Measurements from ENCODE around the gene LIMS2.
A peak's percentile ranks its signal among the peaks of the same experiment; 100 is the strongest.

Gene LIMS2

DNA sequence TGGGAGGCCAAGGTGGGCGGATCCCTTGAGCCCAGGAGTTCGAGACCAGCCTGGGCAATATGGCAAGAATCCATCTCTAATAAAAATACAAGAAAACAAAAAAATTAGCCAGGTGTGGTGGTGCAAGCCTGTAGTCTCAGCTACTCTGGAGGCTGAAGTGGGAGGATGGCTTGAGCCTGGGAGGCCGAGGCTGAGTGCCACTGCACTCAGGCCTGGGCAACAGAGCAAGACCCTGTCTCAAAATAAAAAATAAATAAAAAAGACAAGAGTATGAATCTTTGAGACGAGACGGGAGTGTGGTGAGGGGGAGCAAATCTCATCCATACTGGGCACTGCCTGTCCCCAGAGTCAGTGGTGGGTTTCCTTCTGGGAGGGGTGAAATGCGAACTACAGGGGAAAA, 17.2 kb downstream of the LIMS2 start:
- DNase-seq: no peak

DNA sequence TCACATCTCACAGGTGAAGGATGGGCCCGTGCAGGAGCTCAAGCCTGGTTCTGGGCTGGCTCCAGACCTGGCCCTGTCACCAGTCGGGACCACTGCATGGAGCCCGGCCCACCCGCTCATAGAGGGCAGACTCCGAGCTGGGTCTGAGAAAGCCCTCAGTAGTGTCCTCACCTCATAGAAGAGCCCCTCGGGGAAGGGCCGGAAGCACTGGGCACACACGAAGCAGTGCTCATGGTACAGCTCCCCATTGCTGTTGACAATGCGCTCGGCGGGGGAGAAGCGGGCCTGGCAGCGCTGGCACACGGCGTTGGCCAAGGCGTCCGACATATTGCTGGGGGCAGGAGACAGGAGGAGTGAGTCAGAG, 18.1 kb downstream of the LIMS2 start:
- DNase-seq: no peak

DNA sequence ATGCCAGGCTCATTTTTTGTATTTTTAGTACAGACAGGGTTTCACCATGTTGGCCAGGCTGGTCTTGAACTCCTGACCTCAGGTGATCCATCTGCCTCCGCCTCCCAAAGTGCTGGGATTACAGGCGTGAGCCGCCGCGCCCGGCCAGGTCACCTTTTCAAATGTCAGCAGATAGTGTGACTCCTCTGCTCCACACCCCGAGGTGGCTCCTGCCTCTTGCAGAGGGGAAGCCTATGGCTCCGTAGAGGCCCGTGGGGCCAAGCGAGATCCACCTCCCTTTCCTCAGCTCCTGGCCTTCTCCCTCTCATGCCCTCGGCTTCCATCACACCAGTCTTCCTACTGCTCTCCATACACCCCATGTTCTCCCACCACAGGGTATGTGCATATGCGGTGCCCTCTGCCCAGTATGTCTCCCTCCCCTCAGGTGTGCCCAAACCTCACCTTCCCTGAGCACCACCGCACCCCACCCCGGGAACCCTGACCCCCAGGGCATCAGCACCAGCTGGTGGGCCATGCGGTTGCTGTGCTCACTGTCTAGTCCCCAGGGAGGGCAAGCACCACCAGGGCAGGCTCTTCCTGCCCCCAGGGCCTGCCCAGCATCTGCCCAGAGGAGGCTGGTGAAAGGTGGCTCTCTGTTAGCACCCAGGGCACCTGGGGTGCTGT, 18.6 kb downstream of the LIMS2 start:
- DNase-seq: no peak

DNA sequence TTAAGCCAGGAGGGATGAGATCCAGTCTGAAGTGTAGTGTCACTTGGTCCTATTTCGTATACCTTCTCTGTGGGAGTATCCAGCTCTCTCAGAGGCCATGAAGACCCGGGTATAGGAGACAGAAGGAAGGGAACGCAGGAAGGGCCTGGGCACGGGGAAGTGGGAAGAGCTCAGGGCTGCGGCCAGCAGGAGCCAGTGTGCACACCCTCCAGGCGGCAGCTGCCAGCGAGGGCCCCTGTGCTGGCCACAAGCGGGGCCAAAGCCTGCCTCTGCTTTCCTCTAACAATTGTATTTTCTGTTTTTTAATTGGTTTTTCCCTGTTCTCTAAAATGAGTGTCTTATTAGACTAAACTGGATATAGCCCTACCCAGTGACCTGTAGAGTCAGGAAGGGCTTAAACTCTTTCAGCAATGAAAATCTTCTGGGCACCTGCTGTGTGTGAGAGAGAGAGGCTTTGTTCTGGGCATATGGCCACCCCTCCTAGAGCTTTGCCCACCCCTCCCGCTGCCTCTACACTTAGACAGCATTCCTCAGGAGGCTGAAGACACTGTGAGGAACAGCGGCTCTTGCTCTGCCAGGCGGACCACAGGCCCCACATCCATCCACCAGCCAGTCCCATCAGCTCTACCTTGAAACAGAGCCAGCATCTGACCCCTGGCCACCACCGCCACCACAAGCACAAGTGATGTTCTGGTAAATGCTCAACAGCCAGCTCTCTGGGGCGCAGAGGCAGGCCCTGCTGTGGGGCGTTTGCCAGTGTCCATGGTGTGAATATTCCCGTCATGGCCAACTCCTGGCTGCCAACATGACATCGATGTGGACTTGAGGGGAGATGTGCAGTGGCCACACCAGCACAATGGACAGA, 19.9 kb downstream of the LIMS2 start:
- no peak for DNase-seq

DNA sequence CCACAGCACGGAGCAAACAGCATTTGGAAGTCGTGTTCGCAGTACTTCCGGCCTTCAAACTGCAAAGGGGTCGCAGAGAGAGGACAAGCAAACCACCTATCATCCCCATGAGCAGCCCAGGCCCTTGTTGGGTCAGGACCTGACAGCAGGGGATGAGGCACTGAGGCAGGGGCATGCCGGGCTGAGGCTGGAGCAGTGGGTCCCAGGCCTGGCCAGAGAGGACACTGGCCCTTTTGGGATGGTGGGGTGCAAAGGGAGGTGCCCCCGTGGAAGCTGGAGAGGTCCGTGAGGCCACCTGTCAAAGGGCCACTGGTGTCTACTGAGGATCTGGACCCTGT, 20.5 kb downstream of the LIMS2 start:
- no peak for DNase-seq

DNA sequence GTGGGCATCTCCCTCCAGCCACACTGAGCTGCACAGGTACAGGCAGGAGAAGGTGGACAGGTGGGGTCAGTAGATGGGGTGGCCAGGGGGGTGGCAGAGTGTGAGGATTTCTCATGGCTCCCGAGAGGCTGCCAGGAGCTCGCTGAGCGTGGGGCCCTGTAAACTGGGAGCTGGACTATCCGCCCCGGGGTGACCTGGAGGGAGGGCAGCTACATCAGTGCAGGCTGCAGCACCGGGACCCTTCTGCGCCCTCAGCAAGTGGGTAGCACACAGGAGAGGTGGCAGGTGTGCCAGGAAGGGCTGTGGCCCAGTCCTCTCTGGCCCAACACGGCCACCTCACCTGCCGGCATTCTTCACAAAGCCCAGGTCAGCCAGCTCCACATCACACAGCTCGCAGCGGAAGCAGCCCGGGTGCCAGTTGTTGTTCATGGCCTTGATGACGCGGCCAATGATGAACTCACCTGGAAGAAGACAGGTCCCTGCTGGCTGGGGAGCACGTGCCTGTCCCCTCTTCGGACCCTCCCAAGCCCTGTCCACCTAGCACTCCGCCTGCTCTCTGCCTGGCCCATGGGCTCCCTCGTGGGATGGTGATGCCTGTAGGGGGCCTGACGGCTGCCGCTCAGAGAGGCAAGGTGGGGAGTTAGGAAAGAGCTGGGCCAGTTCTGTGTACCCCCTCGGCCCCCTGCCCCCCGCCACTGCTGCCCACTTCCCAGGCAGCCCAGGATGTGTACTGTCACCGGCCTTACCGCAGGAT, 21.1 kb downstream of the LIMS2 start:
- no peak for DNase-seq

DNA sequence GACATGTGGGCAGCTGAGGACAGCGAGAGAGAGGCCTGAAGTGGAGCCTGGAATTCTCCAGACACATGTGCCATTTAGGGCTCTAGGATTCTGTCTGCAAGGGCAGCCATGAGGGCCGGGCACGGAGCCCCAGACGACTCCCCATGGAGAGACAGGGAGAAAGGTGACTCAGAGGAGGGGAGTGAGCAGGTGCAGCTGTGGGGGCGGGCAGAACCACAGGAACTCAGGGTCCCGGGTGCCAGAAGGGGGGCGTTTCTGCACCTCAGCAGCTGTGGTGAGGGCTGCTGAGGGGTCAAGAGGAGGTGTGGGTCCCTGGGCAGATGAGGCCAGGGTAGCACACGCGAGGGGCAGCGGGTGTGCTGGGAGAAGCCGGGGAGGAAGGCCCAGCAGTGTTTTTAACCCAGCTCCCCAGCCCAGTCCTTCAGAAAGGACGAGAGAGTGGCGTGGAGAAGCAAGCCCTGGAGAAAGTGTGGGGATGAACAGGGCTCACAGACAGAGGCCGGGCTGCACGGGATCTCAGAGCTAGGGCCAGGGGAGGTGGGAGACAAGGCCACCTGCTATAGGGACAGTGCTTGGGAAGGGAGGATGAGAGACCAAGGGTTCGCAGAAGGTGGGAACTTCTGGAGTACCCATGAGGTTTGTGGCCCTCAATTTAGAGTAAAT, 21.8 kb downstream of the LIMS2 start:
- no peak for DNase-seq

DNA sequence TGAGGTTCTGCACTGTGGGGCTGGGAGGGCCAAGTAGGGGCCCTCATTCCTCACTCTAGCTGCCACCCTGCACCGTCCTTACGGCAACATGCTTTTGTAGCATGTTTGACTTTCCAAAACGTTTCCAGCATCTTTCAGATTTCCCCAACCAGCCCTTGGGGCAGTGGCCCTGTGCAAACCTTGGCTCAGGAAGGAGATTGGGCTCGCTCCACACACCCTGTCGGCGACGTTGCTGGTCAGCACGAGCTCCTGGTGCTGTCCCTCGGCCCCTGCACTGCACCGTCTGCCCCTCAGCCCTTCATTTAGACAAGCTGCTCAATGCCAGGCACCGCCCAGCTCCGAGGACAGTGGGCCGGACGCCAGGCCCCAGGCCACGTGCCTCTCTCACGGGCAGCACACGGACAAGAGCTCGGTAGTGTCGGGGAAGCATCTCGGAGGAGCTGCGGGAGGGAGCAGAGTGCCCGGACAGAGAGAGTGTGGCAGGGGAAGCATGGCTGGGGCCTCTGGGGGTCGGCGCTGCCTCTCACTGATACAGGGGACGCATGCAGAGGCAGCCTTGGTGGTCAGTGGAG, 22.5 kb downstream of the LIMS2 start:
- DNase-seq: no peak

DNA sequence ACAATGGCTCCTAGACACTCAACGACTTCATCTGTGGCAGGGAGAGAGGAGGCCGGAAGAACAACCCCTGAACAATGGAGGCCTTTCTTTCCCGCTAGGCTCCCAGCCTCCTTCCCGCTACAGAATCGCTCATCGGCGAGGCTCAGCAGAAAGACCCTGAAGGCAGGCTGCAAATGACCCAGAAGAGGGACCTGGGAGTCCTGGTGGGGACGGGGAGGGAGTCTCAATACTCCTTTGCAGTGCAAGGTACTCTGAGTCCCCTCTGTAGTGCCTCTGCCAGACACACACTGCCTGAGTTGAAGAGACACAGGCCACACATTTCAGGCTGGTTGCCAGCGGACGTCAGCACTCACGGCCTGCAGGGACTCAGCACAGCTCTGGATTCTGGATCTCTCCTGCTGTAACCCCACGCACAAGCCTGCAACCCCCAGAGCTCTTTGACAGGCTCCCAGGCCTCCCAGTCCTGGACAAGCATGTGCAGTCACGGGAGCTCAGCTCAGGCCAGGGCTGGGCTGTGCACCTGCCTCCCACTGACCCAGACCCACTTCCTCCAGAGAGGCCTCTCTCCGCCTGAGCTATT, 23.3 kb downstream of the LIMS2 start:
- no peak for DNase-seq

DNA sequence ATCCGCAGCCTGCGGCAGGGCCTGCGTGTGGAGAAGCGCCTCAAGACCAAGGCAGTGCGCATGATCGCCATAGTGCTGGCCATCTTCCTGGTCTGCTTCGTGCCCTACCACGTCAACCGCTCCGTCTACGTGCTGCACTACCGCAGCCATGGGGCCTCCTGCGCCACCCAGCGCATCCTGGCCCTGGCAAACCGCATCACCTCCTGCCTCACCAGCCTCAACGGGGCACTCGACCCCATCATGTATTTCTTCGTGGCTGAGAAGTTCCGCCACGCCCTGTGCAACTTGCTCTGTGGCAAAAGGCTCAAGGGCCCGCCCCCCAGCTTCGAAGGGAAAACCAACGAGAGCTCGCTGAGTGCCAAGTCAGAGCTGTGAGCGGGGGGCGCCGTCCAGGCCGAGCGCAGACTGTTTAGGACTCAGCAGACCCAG, 23.9 kb downstream of the LIMS2 start:
- no peak for DNase-seq

DNA sequence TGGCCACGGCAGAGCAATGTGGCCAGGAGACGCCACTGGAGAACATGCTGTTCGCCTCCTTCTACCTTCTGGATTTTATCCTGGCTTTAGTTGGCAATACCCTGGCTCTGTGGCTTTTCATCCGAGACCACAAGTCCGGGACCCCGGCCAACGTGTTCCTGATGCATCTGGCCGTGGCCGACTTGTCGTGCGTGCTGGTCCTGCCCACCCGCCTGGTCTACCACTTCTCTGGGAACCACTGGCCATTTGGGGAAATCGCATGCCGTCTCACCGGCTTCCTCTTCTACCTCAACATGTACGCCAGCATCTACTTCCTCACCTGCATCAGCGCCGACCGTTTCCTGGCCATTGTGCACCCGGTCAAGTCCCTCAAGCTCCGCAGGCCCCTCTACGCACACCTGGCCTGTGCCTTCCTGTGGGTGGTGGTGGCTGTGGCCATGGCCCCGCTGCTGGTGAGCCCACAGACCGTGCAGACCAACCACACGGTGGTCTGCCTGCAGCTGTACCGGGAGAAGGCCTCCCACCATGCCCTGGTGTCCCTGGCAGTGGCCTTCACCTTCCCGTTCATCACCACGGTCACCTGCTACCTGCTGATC, 24.4 kb downstream of the LIMS2 start:
- no peak for DNase-seq

DNA sequence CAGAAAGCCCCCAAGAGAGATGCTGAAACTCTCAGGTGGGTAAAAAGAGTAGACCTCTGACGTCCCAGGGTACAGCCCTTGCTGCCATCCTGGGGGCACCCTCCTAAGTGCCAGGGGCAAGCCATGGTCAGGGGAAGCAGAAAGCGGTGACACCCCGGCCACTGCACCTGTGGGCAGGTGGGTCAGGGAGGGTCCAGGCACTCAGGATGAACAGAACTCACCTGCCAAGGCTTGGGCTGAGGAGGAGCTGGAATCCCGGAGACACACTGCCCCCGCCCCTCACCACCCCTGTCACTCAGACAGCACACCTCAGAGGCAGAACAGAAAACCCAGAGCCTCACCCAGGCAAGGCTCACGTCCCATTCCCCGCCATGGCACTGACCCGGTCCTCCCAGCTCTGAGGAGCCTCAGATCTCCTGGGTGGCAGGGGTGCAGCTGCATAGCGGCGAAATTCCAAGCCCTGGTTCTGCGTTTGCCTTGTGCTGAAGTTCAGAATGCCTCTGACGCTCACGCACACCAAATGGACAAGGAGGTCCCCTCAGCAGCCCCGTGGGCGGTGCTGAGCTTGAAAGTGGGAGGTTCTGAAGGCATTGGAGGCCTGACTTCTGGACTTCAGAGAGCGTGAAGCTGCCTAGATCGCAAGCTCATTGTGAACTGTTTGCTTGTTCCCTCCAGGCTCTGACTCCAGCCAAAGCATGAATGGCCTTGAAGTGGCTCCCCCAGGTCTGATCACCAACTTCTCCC, 25.1 kb downstream of the LIMS2 start:
- DNase-seq: no peak

DNA sequence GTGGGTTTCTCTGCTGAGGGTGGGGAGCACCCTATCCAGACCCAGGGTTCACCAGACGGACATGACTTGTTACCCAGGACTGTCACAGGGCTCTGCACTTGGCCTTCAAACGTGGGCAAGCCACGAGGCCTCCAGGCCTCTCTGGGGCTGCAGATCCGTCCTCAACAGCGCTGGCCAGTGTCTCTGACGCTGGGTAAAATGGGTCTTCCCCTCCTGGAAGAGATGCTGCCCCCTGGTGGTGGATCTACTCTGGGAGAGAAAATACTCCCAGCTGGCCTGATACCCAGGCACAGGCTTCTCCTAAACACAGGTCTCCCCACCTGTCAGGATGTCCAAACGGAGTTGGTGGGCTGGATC, 25.7 kb downstream of the LIMS2 start:
- peak; percentile 64 for DNase-seq

DNA sequence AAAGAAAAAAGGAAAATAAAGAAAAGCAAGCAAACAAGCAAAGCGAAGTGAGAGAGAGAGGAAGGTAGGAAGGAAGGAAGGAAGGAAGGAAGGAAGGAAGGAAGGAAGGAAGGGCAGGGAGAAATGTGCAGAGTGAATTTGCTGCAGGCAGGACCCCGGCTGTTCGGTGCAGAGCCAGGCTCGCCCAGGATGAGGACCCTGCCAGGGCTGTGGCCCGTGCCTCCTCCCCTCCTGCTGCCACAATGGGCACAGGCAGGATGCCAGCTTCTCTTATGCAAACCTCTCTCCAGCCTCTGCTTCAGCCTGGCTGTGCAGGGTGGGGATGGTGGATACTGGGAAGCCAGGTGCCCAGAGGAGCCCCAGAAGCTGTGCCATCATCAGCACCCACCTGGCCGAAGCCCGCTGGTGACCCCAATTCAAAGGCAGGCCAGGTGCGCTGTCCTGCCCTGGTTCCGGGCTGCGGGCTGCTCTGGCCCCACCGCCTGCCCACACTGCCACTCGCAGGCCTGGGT, 26.2 kb downstream of the LIMS2 start:
- peak; percentile 2 for DNase-seq

DNA sequence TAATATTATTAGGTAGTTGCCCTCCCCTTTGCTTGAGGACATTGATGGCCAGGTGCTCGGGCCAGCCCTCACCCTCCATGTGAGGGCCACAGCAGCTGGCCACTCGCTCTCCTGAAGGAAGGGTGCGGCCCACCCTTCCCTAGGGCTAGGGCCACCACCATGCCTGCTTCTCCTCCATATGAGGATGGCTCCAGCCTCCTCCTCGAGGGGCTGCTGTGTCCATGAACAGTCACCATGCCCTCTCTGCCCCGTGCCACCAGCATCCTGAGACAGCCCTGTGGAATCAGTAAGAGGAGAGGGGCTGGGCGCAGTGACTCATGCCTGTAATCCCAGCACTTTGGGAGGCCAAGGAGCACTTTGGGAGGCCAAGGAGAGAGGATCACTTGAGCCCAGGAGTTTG, 27.0 kb downstream of the LIMS2 start:
- DNase-seq: no peak

DNA sequence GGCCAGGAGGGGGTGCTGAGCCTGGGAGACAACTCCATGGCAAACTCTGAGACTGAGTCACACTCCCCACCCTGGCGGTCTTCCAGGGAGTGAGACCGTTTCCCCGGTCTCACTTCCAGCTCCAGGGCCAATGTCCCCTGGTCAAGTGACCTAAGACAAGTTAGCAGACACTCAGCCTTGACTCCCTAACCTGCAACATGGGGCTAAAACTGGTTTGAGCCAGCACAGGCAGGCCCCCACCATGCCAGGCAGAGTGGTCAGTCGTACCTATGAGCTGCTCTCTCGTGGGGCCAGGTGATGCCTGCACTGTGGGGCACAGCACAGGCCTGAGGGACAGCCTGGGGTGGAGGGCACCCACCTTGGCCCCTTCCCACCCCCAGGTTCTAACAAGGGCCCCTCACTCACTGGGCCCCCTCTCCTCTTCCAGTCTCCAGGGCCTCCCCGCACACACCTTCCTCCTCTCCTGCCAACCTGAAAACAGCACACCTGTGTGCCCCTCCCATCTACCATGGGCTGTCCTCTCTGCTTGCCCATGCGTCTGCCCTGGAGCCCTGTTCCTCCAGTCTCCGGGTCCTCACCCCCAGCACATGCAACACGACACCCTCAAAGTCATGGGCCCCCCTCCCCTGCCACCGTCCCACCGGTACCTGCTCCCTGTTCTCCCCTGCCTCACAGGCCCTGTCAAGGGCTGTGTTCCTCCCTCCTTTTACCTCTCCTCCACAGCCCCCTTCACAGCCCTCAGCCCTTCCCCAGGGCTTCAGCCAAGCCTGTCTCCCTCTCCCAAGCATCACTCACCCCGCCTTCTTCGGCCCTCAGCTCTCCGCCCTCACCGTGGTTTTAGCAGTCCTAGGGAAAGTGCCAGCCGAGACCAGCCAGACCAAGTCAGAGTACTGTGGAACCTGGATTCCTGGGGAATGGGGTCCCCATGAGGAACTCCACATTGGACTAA, 27.8 kb downstream of the LIMS2 start:
- no peak for DNase-seq

DNA sequence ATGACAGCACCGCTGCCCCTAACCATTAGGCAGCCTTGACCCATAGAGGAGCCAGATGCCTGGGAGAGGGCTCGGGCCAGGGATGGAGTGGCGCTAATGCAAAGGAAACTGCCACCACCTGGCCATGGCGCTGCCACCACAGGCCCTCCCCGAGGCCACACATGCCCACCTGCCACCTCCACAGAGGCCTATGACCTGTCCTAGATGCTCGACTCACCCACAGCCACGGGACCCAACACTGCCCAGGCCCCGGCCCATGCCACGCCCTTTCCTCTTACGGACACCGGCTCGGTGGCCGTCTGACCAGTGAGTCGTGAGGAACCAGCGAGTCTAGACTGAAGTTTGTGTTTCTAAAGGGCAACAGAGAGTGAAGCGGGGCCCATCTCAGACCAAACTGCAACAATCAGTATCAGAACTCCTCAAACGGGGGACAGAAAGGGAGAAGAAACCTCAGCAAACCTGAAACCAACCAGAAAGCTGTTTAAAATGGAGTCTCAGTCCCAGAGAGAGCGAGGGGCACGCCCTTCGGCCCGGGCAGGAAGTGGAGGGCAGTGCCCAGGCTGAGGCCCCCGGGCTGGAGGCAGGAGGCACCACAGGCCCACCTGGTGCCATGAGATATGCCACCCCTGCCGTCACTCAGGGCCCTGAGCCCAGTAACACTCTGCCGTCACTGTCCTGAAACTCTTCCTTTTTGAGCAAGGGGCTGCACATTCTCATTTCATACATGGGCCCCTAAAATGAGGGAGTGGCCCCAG, 28.7 kb downstream of the LIMS2 start:
- DNase-seq: no peak

DNA sequence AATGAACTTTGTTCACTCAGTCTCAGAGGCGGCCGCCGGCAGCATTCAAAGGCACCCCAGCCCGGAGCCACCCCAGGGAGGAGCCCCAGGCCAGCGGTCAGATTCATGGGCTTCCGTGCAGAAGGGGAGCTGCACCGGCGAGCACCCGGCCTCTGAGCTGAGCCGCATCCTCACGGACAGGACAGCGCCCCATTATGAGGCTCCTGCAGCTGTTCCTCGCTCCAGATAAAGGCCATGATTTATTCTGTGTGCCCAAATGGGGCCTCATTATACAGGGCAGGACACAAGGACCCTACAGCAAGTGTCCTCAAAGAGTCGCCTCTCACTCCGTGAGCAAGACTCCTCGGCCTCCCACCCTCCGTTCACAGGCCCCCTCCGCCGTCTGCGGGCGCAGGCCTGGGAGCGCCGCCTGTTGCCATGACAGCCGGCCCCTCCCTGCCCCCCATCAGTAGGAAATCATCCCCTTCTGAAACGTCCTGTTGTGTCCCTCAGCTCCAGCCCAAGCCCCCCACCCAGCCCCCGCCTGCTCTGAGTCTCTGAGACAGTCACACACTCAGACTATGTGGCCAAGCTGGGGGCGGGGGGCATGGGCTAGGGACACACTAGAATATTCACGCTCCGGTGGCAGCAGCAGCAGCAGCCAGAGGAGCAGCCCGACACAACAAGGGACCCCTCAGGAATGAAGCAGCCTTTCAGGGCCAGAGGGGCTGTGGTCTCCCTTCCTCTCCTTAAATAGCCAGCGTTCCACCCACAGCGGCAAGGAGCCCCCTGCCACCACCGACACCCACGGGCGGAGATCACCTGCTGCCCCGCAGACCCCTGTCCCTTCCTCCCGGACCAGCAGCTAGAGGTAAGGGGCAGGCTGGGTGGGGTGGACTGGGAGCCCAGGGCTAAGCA, 29.7 kb downstream of the LIMS2 start, which contains the start of gene GPR17:
GPR17 (plus strand) TSS at position 759 of the 897 bp plus-strand sequence. CDS start 4,583 bp downstream, outside the sequence.
- DNase-seq: no peak

Measured in NCI-H2171 (cell line).